GM20000 (cell line): ENCODE results near the gene FAM131B.

Experiments
- DNase-seq: peaks from one replicate; pipeline ENCODE4 v3.0.0; 2012; ENCODE audit warnings: low spot score
- TF ChIP-seq, protein P1 (sequence below): IDR thresholded peaks from 2 replicates; pipeline ENCODE4 v1.5.1; 2012; ENCODE audit warnings: mild to moderate bottlenecking, control low read depth; ENCODE audit errors: extremely low read depth, missing control alignments

Gene FAM131B

DNA sequence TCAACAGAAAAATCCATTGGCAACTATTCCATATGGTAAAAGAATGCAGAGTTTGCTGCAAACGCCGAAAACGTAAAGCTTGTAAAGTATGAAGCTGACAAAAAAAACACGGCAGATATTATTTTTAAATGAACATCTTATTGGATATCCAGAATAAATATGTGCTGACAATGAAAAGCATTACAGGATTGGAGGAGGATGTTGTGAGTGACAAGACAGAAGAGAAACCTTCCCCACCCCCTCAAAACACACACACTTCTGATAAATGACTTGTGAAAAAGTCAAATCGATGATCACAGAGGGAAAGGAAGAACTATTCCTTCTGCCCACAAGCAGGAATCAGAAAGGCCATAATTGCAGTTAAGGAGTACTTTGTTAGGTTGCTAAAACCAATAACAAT is 14.6 kb downstream of the FAM131B start:
- DNase-seq, result no peak
- TF ChIP-seq, protein P1, sequence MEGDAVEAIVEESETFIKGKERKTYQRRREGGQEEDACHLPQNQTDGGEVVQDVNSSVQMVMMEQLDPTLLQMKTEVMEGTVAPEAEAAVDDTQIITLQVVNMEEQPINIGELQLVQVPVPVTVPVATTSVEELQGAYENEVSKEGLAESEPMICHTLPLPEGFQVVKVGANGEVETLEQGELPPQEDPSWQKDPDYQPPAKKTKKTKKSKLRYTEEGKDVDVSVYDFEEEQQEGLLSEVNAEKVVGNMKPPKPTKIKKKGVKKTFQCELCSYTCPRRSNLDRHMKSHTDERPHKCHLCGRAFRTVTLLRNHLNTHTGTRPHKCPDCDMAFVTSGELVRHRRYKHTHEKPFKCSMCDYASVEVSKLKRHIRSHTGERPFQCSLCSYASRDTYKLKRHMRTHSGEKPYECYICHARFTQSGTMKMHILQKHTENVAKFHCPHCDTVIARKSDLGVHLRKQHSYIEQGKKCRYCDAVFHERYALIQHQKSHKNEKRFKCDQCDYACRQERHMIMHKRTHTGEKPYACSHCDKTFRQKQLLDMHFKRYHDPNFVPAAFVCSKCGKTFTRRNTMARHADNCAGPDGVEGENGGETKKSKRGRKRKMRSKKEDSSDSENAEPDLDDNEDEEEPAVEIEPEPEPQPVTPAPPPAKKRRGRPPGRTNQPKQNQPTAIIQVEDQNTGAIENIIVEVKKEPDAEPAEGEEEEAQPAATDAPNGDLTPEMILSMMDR, result no peak

GRCh38 chr7:143346018-143346417 is 16.5 kb downstream of the FAM131B start:
- no peak for DNase-seq
- TF ChIP-seq, protein P1, result no peak

DNA sequence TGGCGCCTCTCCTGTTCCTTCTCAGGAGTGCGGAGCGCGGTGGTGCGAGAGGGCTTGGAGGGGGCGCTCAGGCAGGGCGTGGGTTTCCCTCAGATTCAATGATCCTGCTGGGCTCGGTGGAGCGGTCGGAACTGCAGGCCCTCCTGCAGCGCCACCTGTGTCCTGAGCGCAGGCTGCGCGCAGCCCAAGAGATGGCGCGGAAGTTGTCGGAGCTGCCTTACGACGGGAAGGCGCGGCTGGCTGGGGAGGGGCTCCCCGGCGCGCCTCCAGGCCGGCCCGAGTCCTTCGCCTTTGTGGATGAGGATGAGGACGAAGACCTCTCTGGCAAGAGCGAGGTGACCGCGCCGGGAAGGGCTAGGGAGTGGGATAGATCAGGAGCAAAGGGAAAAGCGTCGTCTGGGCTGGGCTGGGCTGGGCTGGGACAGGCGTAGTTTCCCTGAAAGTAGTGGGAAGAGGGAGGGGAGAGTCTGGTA is 17.0 kb downstream of the FAM131B start:
- no peak for DNase-seq
- TF ChIP-seq, protein P1, result peak; percentile 47

GRCh38 chr7:143343596-143343995 is 18.9 kb downstream of the FAM131B start:
- TF ChIP-seq, protein P1, result no peak
- no peak for DNase-seq

DNA sequence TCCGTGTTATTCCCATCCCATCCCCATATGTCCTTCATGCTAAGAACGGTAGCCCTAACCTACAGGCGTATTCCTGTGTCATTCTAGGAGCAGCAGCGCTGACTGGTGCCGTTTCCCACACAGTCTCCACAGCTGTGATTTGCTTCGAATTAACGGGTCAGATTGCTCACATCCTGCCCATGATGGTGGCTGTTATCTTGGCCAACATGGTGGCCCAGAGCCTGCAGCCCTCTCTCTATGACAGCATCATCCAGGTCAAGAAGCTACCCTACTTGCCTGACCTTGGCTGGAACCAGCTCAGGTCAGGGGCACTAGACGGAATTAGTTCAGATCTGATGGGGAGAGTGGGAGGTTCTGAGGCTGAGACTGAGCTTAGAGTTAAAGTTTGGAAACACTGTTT is 20.7 kb downstream of the FAM131B start:
- DNase-seq, result no peak
- TF ChIP-seq, protein P1, result no peak

DNA sequence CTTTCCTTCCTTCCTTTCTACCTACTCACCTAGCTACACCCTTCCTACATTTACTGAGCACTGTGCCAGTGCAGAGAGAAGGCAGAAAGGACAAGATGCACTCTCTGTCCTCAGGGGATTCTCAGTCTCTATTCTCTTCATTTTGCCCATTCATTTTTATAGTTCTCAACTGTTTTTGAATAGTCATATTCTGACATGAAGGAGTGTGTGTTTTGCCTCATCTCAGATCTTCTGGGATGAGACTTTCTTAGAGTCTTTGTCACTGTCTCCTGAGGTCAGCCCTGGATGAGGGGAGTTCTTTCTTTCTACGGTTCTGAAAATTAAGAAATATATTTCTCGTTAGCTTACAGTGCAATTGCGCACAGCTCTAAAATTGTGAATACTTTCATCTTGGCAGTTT is 25.3 kb downstream of the FAM131B start:
- DNase-seq, result no peak
- TF ChIP-seq, protein P1, result no peak

DNA sequence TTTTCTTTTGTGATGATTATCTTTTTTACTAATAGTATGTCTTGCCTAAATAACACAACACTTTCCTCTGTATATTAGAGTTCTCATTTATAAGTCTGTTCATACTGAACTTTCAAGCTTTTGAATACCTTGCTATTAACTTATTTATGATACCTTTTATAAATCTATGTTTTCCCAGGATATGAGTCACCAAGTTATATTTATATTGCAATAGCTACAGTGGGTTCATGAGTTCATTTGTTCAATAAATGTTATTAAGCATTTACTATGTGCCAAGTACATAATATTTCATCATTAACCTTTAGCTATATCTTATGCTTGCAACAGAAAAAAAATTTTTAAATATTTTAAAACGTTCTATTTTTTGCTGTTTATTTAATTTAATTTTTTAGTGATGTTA is 28.3 kb downstream of the FAM131B start:
- TF ChIP-seq, protein P1, result no peak
- DNase-seq, result no peak
